CD4-positive, alpha-beta T cell treated with Interleukin-15 for 4 hours (primary cell): Measurements from ENCODE around the gene MAPK7.
A peak's percentile ranks its signal among the peaks of the same experiment; 100 is the strongest.

ENCODE experiments used
- DNase-seq: peaks from one replicate; pipeline ENCODE4 v3.0.0-alpha.2; 2020; ENCODE audit warnings: low spot score

The MAPK7 gene

DNA sequence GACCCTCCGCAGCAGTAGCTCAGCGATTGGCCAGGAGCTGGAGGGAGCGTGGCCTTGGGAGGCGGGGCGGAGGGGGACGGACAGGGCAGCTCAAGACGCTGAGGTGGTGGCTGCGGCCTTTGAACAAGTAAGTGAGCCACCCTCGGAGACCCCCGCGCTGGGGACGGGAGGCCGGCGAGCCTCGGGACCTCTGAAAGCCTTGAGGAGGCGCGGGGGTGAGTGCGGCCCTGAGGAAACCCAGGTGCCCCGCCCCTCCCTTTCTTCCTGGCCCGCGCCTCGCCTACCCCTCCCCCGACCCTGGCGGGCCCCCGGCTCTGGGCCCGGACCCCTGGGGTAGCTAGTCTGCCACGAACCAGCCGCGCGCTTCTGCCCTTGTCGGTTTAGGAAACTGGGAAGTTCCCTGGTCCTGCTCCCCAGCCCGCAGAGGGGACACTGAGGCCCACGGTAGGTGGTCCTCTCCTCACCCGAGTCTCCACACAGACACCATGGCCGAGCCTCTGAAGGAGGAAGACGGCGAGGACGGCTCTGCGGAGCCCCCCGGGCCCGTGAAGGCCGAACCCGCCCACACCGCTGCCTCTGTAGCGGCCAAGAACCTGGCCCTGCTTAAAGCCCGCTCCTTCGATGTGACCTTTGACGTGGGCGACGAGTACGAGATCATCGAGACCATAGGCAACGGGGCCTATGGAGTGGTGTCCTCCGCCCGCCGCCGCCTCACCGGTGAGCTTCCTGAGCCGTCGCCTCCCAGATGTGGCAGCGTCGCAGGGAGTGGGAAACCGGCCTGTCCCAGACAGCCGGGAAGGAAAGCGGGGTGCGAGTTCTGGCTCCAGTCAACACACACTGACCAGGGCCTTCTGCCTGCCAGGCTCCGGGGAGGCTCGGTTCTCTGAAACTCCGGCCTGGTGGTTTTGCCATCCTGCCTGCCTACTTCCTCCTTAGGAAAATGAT lies at the start of gene MAPK7:
Gene MAPK7, plus strand, starts transcription at position 83 of the 945 bp plus-strand sequence. Its CDS starts 403 bp downstream, at position 486.
- no peak for DNase-seq

- no peak for DNase-seq
Measured at GRCh38 chr17:19329136-19329535, 49.2 kb upstream of the MAPK7 start.

DNA sequence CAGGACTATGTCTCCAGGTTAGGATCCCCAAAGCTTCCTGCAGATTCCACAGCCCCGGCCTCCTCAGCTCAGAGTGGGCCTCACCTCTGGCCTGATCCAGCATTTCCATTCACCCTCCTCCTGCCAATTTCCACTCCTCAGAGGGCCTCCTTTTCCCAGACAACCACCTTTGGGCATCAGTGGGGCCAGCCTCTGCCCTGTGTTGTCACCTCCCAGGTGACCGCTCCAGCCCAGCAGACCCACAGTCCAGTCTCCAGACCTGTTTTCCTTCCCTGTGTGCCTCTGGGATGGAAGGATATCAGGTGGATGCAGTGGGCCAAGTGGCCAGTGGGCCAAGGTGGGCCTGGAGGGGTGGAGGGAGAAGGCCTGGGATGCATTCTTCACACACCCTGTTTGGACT lies 48.5 kb upstream of the MAPK7 start:
- no peak for DNase-seq

GRCh38 chr17:19330271-19330670 lies 48.0 kb upstream of the MAPK7 start:
- no peak for DNase-seq

DNA sequence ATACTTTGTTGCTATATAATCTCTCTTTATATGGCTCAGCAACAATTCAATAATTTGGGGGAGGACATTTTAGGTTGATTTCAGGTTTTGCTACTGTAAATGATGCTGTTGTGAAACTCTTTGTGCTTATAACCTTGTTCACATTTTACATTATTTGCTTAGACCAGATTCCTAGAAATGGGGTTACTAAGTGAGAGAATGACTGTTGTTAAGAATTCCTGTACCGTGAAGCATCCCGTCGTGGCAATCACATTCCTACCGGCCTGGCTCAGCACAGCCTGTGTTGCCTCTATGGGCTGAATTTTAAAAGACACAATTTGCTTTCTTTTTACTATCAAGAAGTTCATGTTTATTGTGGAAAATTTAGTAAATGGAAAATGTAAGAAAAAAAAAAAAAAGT lies 47.2 kb upstream of the MAPK7 start:
- no peak for DNase-seq

DNA sequence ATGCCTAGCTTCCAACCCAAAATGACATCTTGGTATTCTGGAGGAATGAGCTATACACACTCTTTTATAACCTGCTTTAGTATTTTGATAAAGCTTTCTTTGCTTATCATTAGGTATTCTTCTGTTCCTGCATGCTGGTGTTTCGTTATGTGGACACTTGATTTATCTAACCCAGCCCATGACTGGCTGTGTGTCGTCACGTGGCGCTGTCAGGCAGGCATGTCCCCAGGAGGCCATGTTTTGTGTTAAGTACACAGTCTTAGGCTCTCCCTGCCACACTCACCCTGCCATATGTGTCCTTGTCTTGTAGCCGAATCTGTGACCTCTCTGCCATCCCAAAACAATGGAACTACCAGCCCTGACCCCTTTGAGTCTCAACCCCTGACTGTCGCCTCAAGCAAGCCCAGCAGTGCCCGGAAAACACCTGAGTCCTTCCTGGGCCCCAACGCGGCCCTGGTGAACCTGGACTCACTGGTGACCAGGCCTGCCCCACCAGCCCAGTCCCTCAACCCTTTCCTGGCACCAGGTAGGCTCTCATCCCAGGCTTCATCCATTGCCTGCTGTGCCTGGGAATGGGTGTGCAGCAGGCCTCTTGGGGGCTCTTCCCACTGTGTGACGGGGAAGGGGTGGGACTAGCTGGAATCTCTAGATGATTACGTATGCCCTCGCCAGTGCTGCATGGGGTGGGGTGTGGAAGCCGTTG lies 46.6 kb upstream of the MAPK7 start:
- no peak for DNase-seq

GRCh38 chr17:19332371-19333131 lies 45.7 kb upstream of the MAPK7 start:
- no peak for DNase-seq

- no peak for DNase-seq
Measured at GRCh38 chr17:19333132-19333440, 45.2 kb upstream of the MAPK7 start.

- no peak for DNase-seq
Measured at GRCh38 chr17:19333736-19334290, 44.5 kb upstream of the MAPK7 start.

GRCh38 chr17:19334331-19334730 lies 44.0 kb upstream of the MAPK7 start:
- no peak for DNase-seq

DNA sequence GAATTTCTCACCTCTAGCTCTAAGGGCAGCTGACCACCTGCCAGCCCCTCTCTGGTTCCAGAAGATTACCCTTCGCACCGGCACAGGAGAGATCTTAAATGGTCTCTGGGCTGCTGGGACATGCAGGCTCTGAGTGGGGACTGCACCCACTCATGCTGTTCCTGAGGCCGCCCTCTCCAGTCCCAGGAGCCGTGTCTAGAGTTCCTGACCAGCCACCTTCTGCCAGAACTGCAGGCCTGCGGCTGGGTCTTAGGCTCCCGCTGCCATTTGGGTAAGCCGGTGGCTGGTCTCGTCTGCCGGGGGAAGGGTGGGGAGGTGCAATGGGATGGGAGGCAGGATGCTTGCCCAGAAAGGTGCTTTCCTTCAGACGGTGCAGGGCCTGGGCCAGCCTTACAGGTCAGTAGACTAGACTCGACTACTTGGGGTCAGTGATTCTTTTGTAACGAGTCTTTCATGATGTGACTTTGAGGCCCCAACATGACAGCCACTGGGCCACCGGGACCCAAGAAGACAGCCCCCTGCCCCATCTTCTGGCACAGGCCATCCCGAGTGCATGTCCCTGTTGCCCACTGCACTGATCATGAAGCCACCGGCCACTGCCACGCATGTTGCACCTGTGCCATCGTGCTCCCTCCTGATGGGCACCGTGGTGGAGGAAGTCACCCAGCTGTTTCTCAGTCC lies 42.2 kb upstream of the MAPK7 start:
- DNase-seq = no peak

- DNase-seq = no peak
Measured at GRCh38 chr17:19336938-19337711, 41.2 kb upstream of the MAPK7 start.

GRCh38 chr17:19337712-19338023 lies 40.6 kb upstream of the MAPK7 start:
- no peak for DNase-seq

DNA sequence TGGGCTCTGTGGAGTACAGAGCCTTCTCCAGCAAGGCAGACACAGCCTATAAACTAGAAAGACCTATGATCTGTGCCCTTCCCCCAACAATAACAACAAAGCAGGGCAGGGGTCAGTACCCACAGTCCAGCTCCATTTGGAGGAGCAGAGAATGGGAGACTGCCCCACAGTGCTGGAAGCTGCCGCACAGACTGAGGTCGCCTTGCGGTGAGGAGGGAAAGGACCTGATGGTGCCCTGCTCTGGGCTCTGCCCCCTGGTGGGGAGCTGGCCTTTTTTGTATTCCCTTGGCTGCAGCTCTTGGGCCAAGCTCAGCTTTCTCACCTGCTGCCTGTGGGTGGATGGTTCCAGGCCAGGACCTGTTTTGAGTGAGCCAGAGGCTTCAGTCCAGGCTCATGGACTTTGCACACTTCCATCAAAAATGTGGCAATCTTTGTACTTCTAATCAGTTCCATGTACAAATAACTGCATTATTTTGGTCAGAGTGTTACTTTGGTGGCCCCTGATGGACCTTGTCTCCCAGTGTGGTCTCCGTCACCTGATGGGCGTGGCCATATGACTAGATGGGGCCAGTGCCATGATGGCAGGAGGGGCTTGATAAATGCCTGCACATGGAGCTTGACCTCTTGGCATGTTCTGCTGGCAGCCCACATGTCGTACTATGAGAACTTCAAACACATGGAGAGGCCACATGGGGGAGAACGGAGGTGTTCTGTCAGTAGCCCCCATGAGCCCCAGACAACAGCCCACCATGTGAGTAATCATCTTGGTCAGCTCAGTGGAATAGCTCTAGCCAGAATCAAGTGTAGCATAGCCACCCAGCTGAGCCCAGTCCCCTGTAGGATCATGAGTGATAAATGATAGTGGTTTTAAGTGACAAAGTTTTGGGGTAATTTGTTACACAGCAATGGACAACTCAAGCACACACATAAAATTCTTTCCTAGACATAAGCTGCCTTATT lies 40.0 kb upstream of the MAPK7 start:
- DNase-seq = peak; percentile 57

DNA sequence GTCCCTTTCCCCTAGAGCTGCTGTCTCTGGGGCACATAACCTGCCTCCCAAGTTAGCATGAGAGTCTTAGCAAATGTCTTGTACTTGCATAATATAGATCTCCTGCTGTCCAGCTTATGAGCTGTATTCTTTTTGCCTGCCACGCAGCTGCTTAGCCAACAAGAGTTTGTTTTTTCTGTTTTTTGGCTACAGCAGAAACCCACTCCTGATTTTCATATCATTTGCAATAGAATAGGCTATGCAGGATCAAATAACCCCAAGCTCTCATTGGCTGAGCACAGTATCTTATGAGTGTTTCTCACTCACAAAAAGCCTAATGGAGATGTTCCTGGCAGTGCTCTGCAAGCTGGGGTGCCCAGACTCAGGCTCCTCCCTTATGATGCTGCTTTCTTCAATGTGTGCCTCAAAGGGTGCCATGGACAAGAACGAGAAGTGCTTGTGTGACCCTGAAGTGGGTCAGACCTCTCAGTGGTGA lies 38.9 kb upstream of the MAPK7 start:
- no peak for DNase-seq

DNA sequence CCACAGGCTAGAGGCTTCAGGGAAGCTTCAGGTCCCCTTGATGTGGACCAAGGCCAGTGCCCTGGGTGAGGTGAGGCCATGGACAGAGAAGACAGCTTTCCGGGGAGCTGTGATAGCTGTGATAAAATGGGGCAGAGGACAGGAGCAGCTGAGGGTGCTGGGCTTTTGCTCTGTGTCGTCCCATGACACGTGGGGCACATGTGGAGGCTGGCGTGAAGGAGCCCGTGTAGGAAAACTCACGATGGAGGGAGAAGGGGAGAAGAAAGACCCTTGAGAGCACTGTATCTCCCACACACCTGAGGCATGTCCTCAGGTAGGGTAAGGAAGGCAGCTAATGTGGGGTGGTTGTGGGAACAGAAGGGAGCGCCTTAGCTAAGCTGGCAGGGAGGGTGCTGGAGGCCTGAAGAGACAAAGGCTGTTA lies 37.1 kb upstream of the MAPK7 start:
- DNase-seq = no peak

DNA sequence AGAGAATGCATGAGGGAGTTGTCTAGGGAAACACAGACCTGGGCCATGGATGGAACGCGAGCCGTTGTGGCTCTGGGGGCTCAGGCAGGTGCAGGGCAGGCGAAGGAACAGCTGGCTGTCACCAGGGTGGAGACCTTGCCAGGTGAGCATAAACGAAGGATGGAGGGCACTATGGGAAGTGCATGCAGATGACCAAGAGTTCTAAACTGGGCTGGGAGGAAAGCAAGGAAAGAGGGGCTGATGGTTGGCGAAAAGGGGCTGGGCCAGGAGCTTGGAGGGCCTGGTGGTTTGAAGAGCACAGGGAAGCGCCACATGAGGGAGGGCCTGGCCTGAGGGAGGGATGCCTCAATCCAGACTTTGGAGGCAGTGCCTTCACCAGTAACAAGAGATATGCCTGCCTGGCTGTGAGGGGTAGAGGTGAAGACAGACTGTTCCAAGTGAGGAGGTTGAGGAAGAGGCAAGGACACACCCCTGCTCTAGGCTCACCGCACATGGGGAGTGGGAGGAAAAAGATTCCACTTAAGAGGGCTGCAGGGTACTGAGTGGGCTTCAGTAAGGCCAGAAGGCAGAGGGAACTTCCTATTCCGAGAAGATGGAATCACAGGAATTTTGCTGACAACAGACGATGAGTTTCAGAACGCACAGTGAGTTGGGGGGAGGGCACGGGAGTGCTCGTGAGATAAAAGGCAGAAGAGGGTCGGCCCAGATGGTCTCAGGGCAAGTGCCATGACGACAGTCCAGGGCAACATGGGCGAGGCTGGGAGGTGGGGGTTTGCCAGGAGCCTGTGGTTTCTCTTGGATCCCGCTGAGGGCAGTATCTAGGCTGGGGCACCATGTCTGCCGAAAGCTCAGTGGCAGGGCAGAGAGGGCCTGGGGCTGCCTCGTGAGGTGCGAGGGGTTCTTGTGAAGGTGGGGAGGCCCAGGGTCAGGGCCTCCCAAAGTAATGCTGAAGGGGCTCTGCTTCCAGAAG lies 36.4 kb upstream of the MAPK7 start:
- no peak for DNase-seq

- no peak for DNase-seq
Measured at GRCh38 chr17:19342611-19343255, 35.6 kb upstream of the MAPK7 start.
